Mesodermal cell (in vitro differentiated cells): ENCODE measurements around the gene C19orf47.
"Not testable (repeated sequence)": the region's sequence is repeated elsewhere in the genome, so short reads cannot be mapped to it uniquely, and the experiment has no call there.

ENCODE experiments used
- H3K27ac ChIP-seq: 2 replicates; pipeline ENCODE4 v1.7.0; 2013; ENCODE audit warnings: mild to moderate bottlenecking, low read depth, low read length, moderate library complexity; ENCODE audit not compliant: severe bottlenecking
- H3K36me3 ChIP-seq: 2 replicates; pipeline ENCODE4 v1.7.1; 2013; ENCODE audit warnings: mild to moderate bottlenecking, low read length, moderate library complexity; ENCODE audit not compliant: control insufficient read depth, insufficient read depth
- H3K4me1 ChIP-seq: one replicate; pipeline ENCODE4 v1.7.1; 2013; ENCODE audit warnings: mild to moderate bottlenecking, low read length; ENCODE audit not compliant: insufficient read depth, control insufficient read depth, poor library complexity, severe bottlenecking
- H3K4me3 ChIP-seq: 2 replicates; pipeline ENCODE4 v1.7.0; 2013; ENCODE audit warnings: low read length, control low read depth, mild to moderate bottlenecking; ENCODE audit not compliant: insufficient read depth, poor library complexity, severe bottlenecking; ENCODE audit errors: extremely low read depth
- H3K9me3 ChIP-seq: 2 replicates; pipeline ENCODE4 v1.7.1; 2013; ENCODE audit warnings: mild to moderate bottlenecking, low read length, moderate library complexity; ENCODE audit not compliant: control insufficient read depth
- WGBS, 2 experiments: methylation state at CpG; one replicate each; pipeline ENCODE4 v1.1.5; 2013; ENCODE audit warnings: missing lambda C conversion rate in 2 of 2; ENCODE audit not compliant: insufficient coverage in 2 of 2; 5-methylcytosine and 5-hydroxymethylcytosine counted together

Gene C19orf47

DNA sequence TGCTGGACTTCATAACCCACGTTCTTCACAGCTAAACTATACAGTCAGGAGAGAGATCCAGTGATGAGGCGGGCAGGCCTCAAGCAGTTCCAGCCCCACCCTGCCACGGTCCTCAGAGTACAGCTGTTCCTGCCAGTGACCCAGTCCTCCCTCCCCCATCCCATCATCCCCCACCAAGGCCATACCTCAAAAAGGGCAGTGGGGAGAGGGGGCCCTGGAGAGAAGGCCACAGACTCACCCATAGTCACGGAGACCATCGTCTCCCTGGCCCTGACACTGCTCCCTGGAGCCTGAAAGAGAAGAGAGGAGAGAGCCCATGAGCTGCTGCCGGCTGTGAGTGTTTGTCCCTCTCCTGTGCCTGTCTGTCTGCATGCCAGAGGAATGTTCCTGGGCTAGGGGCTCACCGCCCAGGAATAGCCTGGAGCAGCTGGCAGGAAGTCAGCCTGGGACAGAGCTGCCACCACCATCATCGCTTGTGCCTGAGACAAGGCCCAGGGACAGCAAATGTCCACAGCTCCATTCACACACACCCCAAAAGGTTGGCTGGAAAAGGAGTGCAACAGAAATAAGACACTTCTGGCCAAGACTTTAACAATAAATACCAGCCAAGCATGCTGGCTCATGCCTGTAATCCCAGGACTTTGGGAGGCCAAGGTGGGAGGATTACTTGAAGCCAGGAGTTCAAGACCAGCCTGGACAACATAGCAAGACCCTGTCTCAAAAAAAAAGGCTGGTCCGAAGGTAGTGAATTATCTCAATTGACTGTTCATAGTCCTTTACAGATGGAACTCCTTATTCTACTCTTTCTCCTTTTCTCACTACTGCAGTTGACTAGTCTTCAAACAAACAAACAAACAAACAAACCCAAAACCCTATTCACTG lies 6.4 kb downstream of the C19orf47 start:
- no peak overlapping the region for H3K27ac ChIP-seq
- 85 to 87% methylated on average over 4 to 7 of the region's 9 CpGs for WGBS, 2 experiments

DNA sequence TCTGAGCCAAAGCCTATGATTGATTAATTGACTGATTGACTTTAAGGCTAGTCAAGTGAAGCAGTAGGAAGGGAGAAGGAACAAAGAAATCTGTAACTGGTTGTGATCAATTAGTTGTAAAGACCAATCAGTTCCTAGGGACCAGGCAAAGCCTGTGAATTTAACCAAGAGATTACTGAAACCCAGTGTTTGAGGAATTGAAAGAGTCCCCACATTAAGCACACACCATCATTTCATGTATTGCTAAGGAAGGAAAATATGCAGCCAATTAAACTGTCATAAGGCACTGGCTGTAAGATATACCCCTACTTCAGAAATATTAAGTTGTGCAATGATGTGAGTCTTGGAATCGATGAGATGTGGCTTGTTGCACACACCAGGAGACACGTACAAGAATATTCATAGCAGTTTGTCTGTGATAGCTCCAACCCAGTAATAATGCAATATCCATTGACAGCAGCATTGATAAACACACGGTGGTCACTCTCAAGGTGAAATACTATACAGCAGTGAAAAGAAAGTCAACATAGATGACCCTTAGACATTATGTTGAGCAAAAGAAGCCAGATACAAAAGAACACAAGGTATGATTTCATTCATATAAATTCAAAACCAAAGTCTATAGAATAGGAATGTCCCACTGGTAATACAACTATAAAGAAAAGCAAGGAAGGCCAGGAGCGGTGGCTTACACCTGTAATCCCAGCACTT lies 9.0 kb downstream of the C19orf47 start:
- Histone ChIP-seq H3K4me1 (no peaks in the 10 kb centered on the region), H3K4me3 (no peak overlapping the region), H3K9me3 (no peaks in the 10 kb centered on the region), H3K27ac (no peak overlapping the region), H3K36me3 (peaks cover 43% of the 10 kb centered on the region)
- WGBS, 2 experiments = 100% methylated on average over 1 to 2 of the region's 4 CpGs

More for the DNA sequence above, 6.4 kb downstream of the C19orf47 start:
- Histone ChIP-seq H3K4me3 (no peak overlapping the region), H3K36me3 (peaks cover 35% of the 10 kb centered on the region), H3K4me1 (no peaks in the 10 kb centered on the region), H3K9me3 (no peaks in the 10 kb centered on the region)

DNA sequence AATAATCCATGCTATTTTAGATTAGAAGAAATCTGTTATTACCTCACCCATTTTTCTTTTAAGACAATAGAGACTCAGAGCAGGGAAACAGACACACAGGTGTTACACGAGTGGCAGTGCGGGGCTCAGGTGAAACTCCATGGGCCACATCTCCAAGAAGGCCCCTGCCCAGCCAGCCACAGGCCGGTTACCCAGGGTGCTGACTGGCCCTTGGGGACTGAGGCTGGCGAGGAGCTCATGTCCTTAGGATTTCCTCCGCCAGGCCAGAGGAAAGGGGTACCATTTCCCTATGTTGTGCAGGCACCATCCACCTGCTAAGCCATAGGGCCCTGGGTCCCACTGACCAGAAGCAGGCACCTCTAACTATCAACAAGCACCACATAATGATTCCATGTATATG lies 10.6 kb downstream of the C19orf47 start:
- H3K36me3 ChIP-seq = peaks cover 55% of the 10 kb centered on the region
- H3K4me3 ChIP-seq = no peak overlapping the region
- H3K27ac ChIP-seq = no peak overlapping the region
- no peaks in the 10 kb centered on the region for H3K4me1 ChIP-seq
- WGBS, 2 experiments = 93 to 95% methylated on average over 3 to 5 of the region's 5 CpGs
- H3K9me3 ChIP-seq = no peaks in the 10 kb centered on the region

DNA sequence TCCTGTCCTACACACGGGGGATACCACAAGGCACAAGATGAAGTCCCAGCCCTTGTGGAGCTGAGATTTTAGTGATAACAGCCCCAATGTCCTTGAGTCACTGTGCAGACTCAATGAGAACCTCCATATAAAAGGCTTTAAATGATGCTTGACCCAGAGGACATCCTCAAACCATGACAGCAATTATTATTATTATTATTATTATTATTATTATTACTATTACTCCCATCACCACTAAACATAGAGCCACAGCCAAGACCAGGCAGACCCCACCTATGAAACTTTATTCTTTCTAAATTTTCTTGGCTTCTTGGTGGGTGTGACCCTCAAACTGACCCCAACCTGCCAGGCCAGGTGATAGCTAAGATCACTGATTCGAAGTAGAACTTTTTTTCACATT lies 11.1 kb downstream of the C19orf47 start:
- H3K9me3 ChIP-seq = no peaks in the 10 kb centered on the region
- H3K36me3 ChIP-seq = peaks cover 56% of the 10 kb centered on the region
- no peak overlapping the region for H3K4me3 ChIP-seq
- H3K4me1 ChIP-seq = no peaks in the 10 kb centered on the region
- H3K27ac ChIP-seq = no peak overlapping the region
- 90 to 100% methylated on average over 1 to 2 of the region's 2 CpGs for WGBS, 2 experiments

DNA sequence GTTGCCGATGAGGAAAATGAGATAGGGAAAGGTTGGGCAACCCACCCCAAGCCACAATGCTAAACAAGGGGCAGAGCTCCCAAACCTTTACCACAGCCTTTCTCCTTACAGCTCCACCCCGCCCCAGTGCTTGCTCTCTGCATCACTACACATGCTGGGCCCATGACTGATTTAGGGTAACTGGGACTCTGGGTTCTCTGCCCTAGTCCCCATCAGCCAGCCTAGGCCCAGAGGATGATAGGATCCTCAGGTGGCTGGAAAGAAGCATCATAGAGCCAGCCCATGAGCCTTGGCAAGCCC lies 11.6 kb downstream of the C19orf47 start:
- no peak overlapping the region for H3K27ac ChIP-seq
- whole genome bisulfite sequencing, 2 experiments = 83% methylated on average over 1 of the region's 2 CpGs; no CpG with 5 or more reads in 1 of the 2 experiments

DNA sequence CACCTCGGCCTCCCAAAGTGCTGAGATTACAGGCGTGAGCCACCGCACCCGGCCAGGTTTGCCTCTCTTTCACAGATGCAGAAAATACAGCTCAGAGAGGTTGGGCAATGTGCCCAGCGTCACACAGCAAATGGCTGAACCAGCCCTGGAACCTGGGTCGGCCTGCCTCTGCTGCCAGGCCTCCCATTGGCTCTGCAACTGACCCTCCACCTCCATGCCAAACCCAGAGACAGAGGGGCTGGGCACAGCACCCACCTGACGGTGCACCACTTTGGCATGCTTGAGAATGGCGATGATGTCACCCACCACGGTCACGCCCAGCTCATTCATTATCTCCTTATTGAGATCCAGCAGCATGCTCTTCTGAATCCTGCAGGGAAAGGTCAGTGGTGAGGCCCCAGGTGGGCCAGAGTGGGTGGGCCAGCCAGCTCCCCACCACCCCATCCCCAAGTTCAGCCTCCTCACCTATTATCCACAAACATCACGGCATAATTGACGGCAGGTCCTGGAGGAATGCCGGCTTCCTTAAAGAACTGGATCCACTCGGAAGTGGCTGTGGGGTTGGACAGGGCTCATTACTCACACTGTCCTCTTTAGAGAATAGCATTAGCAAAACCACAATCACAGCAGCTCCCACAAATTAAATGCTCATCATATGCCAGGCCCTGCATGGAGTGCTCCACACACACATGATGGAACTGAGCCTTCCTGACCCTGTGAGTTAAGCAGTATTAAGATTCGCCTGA lies 12.2 kb downstream of the C19orf47 start:
- Histone ChIP-seq H3K9me3 (no peaks in the 10 kb centered on the region), H3K4me1 (no peaks in the 10 kb centered on the region), H3K36me3 (peaks cover 63% of the 10 kb centered on the region), H3K27ac (no peak overlapping the region), H3K4me3 (no peak overlapping the region)
- 92 to 97% methylated on average over 11 to 14 of the region's 15 CpGs for WGBS, 2 experiments

More for the DNA sequence above, 11.6 kb downstream of the C19orf47 start:
- H3K36me3 ChIP-seq = peaks cover 60% of the 10 kb centered on the region
- H3K9me3 ChIP-seq = no peaks in the 10 kb centered on the region
- no peaks in the 10 kb centered on the region for H3K4me1 ChIP-seq
- no peak overlapping the region for H3K4me3 ChIP-seq

DNA sequence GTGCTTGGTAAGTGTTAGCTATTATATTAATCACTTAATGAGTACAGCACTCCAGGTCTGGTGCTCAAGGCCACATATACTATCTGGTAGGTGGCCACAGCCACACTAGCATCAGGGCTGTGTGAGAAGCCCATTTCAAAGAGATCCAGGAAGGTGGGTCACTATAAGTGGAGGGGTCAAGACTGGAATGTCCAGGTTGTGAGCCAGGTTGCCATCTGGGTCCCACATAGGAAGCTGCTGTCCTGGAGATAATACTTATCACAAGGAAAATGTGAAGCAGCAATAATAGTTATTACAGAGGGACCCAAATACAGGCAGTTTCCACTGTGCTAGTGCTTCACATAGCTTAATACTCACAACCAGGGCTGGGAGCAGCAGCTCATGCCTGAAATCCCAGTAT lies 13.1 kb downstream of the C19orf47 start:
- H3K27ac ChIP-seq = no peak overlapping the region
- peaks cover 68% of the 10 kb centered on the region for H3K36me3 ChIP-seq
- no peak overlapping the region for H3K4me3 ChIP-seq
- H3K9me3 ChIP-seq = no peaks in the 10 kb centered on the region
- no peaks in the 10 kb centered on the region for H3K4me1 ChIP-seq

DNA sequence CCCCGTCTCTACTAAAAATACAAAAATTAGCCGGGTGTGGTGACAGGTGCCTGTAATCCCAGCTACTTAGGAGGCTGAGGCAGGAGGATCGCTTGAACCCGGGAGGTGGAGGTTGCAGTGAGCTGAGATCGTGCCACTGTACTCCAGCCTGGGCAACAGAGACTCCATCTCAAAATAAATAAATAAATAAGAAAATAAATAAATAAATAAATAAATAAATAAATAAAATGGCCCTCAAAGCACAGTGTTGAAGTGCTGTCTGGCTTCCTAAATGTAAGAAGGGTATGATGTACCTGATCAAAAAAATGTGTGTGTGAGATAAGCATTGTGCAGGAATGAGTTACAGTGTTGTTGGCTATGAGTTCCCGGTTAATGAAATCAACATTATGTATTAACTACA lies 15.1 kb downstream of the C19orf47 start:
- H3K27ac ChIP-seq, H3K4me1 ChIP-seq, H3K4me3 ChIP-seq, H3K9me3 ChIP-seq: not testable (repeated sequence)
- WGBS, 2 experiments = 80% methylated on average over 1 of the region's 6 CpGs; no CpG with 5 or more reads in 1 of the 2 experiments
- peaks cover 61% of the 10 kb centered on the region for H3K36me3 ChIP-seq

DNA sequence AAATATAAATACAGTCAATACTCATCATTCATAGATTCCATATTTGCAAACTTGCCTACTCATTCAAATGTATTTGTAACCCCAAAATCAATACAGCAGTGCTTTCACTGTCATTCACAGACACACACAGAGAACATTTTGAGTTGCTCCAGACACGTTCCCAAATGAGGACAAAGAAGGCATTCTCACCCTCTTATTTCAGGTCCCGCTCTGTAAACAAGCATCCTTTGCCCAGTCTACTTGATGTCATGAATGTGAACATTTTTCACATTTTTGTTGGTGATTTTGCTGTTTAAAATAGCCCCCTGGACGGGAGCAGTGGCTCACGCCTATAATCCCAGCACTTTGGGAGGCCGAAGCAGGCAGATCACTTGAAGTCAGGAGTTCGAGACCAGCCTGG lies 15.5 kb downstream of the C19orf47 start:
- Histone ChIP-seq H3K27ac (no peak overlapping the region), H3K36me3 (peaks cover 65% of the 10 kb centered on the region), H3K4me1 (no peaks in the 10 kb centered on the region), H3K9me3 (no peaks in the 10 kb centered on the region), H3K4me3 (no peak overlapping the region)
- WGBS, 2 experiments = 92 to 98% methylated on average over 6 of the region's 6 CpGs

DNA sequence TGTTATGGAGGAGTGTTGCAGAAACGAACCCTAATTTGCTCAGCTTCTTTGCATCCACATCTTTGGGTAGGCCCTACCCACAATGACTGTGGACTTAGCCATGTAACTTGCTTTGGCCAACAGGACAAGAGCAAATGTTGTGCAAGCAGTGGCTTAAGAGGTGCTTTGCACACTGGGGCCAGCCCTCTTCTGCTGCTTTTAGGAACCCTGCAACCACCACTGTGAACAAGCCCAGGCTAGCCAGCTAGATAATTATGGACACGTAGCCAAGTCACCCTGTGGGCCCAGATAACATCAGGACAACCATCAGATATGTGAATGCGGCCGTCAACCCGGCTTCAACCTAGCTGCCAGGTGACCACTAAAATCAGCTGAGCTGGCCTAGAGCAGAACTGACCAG lies 17.1 kb downstream of the C19orf47 start:
- H3K27ac ChIP-seq = no peak overlapping the region
- no peak overlapping the region for H3K4me3 ChIP-seq
- no peaks in the 10 kb centered on the region for H3K9me3 ChIP-seq
- no peaks in the 10 kb centered on the region for H3K4me1 ChIP-seq
- 96 to 98% methylated on average over 5 of the region's 5 CpGs for WGBS, 2 experiments
- H3K36me3 ChIP-seq = peaks cover 69% of the 10 kb centered on the region
